HG02678 (cell line): Measurements from ENCODE around the gene FLAD1.
"Not testable (repeated sequence)": the region's sequence is repeated elsewhere in the genome, so short reads cannot be mapped to it uniquely, and the experiment has no call there.

Experiments used
- ATAC-seq: cut with Tn5 transposase; IDR thresholded peaks from one replicate; pipeline ENCODE4 v1.9.1; 2021; ENCODE audit warnings: mild to moderate bottlenecking, moderate library complexity; ENCODE audit not compliant: unreplicated experiment

The FLAD1 gene

DNA sequence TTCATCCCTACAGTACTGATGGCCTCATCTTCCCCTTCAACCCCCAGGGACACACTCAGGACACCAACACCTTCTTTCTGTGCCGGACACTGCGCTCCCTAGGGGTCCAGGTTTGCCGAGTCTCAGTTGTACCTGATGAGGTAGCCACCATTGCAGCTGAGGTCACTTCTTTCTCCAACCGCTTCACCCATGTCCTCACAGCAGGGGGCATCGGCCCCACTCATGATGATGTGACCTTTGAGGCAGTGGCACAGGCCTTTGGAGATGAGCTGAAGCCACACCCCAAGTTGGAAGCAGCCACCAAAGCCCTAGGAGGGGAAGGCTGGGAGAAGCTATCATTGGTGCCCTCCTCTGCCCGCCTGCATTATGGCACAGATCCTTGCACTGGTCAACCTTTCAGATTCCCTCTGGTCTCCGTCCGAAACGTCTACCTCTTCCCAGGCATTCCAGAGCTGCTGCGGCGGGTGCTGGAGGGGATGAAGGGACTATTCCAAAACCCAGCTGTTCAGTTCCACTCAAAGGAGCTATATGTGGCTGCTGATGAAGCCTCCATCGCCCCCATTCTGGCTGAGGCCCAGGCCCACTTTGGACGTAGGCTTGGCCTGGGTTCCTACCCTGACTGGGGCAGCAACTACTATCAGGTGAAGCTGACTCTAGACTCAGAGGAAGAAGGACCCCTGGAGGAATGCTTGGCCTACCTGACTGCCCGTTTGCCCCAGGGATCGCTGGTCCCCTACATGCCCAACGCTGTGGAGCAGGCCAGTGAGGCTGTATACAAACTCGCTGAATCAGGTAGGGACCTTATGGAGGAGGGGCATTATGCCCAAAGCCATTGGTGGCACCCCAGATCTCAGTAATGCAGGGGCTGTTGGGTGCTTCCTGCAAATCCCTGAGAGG, 5.2 kb downstream of the FLAD1 start:
- ATAC-seq, result no peak

DNA sequence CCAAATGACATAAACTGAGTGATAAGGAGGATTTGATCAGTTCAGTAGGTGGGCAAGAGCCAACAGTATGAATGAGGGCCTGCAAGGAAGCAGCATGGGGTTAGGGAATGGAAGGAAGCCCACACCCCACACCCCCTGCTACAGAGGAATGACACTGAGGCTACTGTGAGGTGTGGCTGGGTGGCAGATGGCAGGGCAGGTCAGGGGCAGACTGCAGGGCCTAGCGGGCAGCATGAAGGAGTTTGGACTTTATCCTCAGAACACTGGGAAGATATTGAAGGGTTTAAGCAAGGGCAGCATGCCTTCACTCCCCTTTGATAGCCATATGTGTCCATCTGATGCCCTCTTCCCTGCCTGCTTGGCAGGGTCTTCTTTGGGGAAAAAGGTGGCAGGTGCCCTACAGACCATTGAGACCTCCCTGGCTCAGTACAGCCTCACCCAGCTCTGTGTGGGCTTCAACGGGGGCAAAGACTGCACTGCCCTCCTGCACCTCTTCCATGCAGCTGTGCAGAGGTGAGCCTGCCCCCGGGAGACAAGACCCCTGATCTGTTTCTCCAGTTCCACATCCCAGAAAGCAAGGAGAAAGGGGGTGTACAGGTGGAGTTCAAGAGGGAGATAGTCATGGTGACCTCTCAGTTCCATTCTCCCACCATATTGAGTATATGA, 6.2 kb downstream of the FLAD1 start:
- ATAC-seq, result no peak

DNA sequence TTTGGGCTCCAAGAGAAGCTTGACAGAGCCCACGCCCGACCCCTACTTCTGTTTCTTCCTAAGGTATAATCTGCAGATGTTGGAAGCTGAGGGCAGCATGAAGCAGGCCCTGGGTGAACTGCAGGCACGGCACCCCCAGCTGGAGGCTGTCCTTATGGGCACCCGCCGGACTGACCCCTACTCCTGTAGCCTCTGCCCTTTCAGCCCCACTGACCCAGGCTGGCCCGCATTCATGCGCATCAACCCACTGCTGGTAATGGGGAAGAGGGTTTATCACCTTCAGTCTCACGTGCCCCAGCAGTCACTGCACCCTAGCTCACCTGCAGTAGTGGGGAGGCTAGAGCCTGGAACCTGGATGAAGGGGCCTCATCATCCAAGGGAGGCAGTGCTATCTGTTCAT, 7.1 kb downstream of the FLAD1 start:
- no peak for ATAC-seq

DNA sequence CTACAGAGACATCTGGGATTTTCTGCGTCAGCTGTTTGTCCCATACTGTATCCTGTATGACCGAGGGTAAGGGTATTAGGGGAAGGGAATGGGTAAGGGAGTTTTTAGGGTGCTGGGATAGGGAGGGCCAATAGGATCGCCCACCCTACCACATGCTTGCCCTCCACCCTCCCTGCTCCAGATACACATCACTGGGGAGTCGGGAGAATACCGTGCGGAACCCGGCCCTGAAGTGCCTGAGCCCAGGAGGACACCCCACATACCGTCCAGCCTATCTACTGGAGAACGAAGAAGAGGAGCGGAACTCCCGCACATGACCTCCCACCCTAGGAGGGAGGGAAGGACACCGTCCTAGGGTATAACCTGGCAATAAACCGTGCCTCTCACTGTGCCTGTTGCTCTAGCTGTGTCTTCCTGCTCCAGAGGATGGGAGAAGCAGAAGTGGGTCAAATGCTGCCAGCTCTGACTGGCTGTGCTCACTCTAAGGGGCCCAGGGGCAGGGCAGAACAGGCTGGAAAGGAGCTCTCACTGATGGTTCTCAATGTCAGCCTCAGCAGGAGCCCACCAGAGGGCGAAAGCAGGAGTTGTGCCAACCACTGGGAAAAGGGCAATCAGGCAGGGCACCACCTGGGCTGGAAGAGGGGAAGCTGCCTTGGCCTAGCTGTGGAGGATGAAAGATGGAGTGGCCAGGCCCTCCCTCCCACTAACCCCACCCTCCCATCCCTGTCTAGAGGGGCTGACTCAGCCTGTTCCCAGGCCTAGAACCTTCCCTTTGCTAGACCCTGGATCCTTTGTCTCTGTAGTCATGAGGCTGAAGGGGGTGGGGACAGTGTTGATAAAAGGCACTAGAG, 9.8 kb downstream of the FLAD1 start:
- no peak for ATAC-seq

DNA sequence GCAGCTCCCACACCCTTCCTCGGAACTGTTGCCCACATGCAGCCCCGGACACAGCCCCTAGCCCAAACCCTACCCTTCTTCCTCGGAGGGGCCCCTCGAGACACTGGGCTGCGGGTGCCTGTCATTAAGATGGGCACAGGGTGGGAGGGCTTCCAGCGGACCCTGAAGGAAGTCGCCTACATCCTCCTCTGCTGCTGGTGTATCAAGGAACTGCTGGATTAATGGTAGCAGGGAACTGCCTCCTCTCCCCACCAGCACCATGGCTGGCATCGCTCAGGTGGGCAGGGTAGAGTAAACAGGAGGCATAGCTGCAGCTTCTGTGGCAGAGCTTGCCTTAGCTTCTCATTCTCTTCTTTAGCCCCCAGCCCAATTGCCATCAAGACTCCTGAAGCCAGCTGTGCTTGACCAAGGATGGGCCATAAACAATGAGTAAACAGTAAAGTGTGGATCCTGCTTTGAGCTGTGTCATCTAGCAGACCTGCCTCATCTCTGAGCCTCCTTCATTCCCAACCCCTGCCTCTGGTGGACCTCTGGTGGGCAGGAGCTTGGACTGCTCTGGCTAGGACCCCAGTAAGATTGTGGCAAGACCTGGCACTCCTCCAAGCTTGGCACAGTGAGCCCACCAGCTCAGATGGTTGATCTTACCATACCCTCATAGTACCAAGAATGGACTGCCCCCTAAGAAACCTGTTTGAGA, 10.6 kb downstream of the FLAD1 start, which contains the start of gene LENEP:
TSS of gene LENEP (plus strand) at position 15 of the 697 bp plus-strand sequence. CDS start at position 37, 22 bp downstream.
- ATAC-seq, result no peak

DNA sequence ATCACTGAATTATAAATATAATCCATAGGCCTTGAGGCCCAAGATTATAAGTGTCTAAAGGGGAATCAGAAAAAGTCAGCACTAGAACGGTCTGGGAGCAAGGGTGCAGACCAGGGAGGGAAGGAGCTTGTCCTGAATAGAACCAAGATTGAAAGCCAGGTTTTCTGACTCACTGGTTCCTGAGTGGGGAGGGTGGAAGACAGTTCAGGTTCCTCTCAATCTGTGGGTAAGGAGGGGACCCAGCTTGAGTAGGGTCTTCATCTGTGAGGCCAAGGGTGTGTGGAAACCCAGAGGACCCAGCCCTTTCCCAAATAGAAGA, 11.1 kb downstream of the FLAD1 start:
- ATAC-seq, result no peak

DNA sequence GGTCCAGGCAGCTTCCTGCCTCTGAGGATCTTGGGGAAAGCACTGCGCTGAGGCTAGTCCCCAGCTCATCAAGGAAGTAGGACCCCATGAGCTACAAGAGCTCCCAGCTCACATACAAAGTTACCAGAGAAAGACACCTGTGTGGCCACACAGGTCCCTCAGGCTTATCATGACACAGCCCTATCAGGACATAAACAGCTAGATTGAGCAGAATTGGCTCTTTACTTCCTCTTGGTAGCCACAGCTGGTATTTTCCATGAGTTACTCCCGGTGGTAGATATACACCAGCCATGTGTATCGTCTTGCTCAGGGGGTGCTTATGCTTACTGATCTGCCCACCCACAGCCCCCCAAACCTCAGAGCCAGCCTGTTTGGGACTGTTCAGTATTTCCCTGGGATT, 11.4 kb downstream of the FLAD1 start:
- no peak for ATAC-seq

DNA sequence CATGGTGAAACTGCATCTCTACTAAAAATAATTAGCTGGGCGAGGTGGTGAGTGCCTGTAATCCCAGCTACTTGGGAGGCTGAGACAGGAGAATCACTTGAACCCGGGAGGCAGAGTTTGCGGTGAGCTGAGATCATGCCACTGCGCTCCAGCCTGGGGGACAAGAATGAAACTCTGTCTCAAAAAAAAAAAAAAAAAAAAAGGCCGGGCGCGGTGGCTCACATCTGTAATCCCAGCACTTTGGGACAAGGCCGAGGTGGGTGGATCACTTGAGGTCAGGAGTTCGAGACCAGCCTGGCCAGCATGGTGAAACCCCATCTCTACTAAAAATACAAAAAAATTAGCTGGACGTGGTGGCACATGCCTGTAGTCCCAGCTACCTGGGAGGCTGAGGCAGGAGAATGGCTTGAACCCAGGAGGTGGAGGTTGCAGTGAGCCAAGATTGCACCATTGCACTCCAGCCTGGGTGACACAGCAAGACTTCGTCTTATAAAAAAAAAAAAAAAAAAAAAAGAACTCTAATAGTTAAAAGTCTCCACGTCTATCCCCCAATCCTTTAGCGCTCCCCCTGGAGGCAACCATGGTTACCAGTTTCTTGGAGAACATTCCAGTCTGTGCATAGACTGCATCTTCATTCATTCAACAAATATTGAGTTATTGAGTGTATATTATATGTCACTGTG, 12.3 kb downstream of the FLAD1 start:
- not testable (repeated sequence) for ATAC-seq

DNA sequence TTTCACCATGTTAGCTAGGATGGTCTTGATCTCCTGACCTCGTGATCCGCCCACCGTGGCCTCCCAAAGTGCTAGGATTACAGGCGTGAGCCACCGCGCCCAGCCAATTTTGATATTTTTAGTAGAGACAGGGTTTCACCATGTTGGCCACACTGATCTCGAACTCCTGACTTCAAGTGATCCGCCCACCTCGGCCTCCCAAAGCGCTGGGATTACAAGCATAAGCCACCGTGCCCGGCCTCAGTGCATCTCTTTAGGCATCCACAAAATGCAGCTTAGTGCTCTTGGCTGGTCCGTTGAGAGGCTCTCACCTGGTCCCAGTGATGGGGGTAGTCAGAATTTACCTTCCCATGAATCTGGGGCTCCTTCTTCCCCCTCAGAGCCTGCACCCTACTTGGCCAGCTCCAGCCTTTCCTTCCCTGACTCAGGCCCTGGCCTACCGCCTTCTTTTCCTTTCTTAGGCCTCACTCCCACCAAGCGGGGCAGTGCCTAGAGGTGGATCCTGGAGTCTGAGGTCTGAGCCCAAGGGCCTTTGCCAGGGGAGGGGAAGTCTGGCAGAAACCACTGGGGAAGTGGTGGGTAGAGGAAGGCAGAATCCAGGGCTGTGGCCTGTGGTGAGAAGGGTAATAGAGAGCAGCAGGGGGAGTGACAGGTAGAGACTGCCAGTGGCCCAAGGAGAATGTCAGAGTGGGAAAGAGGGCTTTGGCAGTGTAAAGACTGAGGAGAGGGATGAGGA, 14.0 kb downstream of the FLAD1 start:
- no peak for ATAC-seq

DNA sequence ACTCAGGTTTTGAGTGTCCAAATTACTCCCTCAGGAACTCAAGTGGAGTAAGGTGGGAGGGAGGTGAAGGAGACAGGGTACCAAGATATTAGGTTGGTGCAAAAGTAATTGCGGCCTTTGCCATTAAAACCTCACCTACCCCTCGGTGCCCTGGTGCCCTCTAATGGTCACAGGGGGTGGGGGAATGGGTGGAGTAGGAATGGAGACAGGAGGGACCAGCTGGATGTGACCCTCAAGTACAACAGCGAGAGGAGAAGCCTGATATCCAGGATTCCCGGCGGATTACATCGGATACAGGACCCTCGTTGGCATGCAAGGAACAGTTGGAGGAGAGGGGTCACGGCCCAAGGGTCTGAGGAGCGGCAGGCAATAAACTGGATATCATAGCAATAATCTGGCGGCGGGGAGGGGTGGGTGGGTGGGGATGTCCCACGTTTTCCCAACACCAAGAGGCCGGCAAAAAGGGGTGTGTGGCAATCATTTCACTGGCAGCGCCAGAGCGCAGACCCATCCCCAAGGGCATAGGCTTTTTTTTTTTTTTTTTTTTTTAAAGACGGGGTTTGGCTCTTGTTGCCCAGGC, 15.1 kb downstream of the FLAD1 start:
- ATAC-seq, result no peak

DNA sequence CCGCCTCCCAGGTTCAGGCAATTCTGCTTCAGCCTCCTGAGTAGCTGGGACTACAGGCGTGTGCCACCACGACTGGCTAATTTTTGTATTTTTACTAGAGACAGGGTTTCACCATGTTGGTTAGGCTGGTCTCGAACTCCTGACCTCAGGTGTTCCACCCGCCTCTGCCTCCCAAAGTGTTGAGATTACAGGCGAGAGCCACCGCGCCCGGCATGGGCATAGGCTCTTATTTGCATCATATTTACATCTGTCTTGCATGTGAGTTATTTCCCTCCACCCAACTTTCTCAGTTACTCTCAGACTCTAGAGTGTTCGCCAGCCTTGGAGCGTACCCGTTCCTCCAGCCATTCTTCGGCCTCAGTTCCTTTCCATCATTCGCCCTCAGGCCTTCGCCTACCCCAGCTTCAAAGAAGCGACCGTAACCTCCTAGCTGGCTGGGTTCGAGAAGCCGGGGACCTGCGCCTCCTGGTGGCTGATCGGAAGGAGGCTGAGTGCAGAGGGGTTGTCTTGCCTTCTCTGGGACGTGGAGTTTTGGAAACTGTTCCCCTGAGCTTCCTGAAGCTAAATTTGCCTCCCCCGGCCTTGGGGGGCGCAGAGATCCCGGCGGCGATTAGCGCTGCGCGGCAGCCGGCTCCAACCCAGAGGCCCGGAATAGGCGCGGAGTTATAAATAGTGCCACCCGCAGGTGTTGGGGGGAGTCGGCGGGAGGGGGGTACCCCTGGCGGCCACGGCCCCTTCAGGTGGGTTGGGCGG, 15.8 kb downstream of the FLAD1 start:
- ATAC-seq, result no peak

DNA sequence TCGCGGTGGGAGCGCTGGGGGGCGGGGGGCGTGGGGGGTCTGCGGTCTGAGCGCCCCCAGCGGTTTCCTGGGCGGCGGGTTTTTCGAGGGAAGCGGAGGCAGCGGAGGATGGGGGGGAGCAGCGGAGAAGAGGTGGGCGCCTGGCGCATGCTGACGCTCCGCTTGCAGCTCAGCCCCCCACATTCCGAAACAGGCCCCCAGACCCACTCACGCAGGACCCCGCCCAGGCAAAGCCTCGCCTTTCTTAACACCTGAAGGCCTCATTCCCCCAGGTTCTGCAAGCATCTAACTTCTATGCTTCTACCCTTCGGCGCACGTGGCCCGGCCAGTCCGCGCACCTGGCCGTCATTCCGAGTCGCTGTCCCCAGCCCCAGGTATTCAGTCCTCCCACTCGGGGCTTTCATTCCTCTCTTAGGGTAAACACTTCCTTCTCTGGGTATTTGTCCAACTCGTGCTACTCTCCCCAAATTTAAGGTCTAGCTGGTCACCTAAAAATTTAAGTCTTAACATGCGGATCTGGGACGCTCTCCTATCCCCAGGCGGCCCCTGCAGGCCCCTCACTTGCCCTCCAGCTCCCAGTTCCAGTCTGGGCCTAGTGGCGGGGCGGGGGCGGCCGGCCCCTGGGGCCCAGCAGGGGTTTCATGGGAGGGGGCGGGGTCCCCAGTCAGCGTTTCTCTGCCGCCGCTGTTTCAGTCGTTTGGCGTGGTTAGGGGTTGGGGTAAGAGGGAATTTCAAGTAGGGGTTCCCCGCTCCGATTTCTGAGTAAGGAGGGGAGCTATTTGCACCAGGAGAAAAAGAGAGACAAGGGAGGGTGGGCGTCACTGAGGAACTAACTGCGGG, 16.6 kb downstream of the FLAD1 start:
- no peak for ATAC-seq

DNA sequence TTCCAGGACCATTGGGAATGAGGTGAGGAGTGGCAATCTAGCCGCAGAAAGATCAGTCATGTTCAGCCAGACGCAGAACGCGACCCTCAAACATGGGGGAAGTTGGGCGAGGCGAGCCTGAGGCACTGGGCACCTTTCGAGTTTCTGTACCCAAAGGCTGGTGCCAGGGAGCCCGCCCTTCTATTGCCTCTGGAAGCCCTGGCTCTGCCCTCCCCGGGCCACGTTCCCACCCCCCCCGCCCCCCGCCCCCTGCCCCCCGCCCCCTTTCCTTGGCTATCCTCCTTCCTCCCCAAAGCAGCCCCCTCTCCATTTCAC, 17.2 kb downstream of the FLAD1 start:
- no peak for ATAC-seq

DNA sequence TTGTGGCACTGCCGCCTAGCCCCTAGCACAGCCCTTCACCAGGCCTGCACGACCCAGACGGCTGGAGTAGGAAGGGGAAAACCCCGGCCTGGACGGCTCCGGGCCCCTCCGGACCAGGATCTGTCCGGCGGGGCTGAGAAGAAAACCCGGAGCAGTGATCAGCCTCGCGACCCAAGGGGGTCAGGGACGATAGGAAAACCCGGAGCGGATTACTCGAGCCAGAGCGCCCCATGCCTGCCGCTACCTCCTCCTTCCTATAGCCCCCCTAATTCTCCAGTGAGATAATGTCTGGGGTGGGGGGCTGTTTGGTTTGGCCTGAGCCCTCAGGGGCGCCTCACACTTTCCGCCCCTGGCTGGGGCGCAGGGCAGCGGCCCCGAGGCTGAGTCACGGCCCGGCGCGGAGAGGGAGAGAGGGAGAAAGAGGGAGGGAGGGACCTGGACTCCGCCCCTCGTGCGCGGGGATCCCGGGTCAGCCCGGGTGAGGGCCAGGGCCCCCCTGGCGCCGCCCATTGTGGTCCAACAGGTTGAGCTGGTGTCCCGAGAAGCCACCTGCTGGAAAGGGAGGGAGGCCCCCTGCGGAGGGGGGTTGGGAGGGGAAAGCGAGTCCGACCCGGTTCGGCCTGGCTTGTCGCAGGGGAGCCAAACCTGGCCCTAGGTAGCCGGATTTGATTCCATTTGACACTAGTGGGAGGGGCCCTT, 17.7 kb downstream of the FLAD1 start:
- peak; percentile 36 for ATAC-seq

DNA sequence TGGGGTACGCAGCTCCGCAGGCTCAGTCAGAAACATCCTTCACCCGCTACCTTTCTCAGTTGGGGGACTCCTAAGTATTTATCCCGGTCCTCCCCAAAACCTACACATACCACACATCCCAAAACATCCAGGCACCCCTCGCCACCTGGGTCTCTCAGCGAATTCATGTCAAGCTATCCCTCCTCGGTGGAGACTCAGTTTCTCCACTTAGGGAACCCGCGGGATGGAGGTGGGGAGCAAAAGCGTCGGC, 18.2 kb downstream of the FLAD1 start:
- ATAC-seq, result no peak

DNA sequence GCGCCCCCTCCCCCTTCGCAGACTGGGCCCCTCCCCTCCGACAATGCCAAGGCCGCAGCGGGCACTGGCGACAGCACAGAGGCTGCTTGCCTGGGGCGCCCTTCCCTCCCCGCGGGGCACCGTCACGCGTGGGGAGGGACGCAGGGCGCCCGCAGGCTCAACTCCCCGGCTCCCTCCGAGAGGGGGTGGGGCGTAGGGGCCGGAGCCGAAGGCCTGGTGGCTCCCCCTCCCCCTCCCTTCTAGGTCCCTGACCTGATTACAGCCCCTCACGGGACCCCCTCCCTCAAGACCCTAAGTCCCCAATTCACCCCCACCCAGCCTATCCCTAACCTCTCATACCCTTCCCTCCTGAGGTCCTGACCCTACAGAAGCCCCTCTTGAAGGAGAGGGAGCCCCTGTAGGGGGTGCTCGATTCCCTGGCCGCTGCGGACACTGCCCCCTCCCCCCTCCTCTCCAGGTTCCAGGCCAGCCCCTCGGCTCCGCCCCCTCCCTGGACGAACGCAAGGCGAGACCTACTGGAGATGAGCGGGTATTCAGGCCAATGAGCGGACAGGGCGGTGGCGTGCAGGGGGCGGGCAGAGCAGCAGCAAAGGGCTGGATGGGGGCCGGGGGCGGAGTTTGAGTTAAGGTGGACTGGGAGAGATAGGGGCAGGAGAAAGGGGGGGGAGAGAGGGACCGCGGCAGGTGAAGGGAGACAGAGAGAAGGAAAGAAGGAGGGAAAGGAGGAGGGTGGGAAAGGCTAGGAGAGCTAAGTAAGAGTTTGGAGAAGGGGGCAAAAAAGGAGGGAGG, 18.7 kb downstream of the FLAD1 start:
- ATAC-seq, result peak; percentile 56
